ENCODE measurements around the gene SEPSECS.

GRCh38 chr4:25106363-25107151, 53.7 kb downstream of the SEPSECS start:
- TF ChIP-seq CTCF (IDR thresholded peaks at IDR 0.05; ENCODE audit: extremely low read depth in 1 of 2, insufficient read depth in 1 of 2, low read depth in 1 of 2, low read length in 2 of 2) (no peak), MAX (IDR thresholded peaks at IDR 0.05; ENCODE audit: insufficient read depth, insufficient read length) (no peak), FOS (IDR thresholded peaks at IDR 0.05; ENCODE audit: borderline replicate concordance, insufficient read depth, low read length) (no peak), MYC (IDR thresholded peaks at IDR 0.05; ENCODE audit: low read depth, low read length) (no peak), POLR2A (IDR thresholded peaks at IDR 0.05; ENCODE audit: low read depth, low read length) (no peak), EZH2 (IDR thresholded peaks at IDR 0.05; ENCODE audit: borderline replicate concordance, low read depth, low read length, severe bottlenecking) (no peak)
